IPS-18c (cell line): ENCODE measurements around the gene PARP14.
A peak's percentile ranks its signal among the peaks of the same experiment; 100 is the strongest.
"Not testable (repeated sequence)": the region's sequence is repeated elsewhere in the genome, so short reads cannot be mapped to it uniquely, and the experiment has no call there.

Experiments used
- H3K4me3 ChIP-seq: 2 replicates; pipeline ENCODE4 v1.7.0; 2013; ENCODE audit warnings: low read depth, mild to moderate bottlenecking, low read length, moderate library complexity; ENCODE audit not compliant: insufficient read depth
- H3K9me3 ChIP-seq: one replicate; pipeline ENCODE4 v1.6.1; 2013; ENCODE audit warnings: mild to moderate bottlenecking, low read length, moderate library complexity; ENCODE audit not compliant: control insufficient read depth, insufficient read depth

The PARP14 gene

GRCh38 chr3:122680475-122681283 lies at the start of gene PARP14:
PARP14 (plus strand) TSS chr3:122680839; CDS start chr3:122680884, 45 bp downstream.
- Histone ChIP-seq H3K4me3 (peak within 1 kb of the TSS; percentile 78), H3K9me3 (peaks cover 6% of the 10 kb centered on the region)

GRCh38 chr3:122635789-122636188 lies 44.9 kb upstream of the PARP14 start:
- Histone ChIP-seq H3K9me3 (no peaks in the 10 kb centered on the region), H3K4me3 (no peak overlapping the region)

- Histone ChIP-seq H3K9me3 (no peaks in the 10 kb centered on the region), H3K4me3 (no peak overlapping the region)
Measured at GRCh38 chr3:122636697-122637096, 43.9 kb upstream of the PARP14 start.

GRCh38 chr3:122640437-122640999 lies 40.1 kb upstream of the PARP14 start:
- no peaks in the 10 kb centered on the region for H3K9me3 ChIP-seq
- H3K4me3 ChIP-seq = no peak overlapping the region

- Histone ChIP-seq H3K9me3 (no peaks in the 10 kb centered on the region), H3K4me3 (no peak overlapping the region)
Measured at GRCh38 chr3:122642935-122643334, 37.7 kb upstream of the PARP14 start.

- Histone ChIP-seq H3K4me3 (no peak overlapping the region), H3K9me3 (no peaks in the 10 kb centered on the region)
Measured at GRCh38 chr3:122646146-122646988, 34.3 kb upstream of the PARP14 start.

GRCh38 chr3:122651233-122651907 lies 29.3 kb upstream of the PARP14 start:
- not testable (repeated sequence) for H3K9me3 ChIP-seq, H3K4me3 ChIP-seq

GRCh38 chr3:122651962-122652361 lies 28.7 kb upstream of the PARP14 start:
- not testable (repeated sequence) for H3K9me3 ChIP-seq, H3K4me3 ChIP-seq

- not testable (repeated sequence) for H3K9me3 ChIP-seq, H3K4me3 ChIP-seq
Measured at GRCh38 chr3:122658336-122658735, 22.3 kb upstream of the PARP14 start.

- no peak overlapping the region for H3K4me3 ChIP-seq
- peaks cover 2% of the 10 kb centered on the region for H3K9me3 ChIP-seq
Measured at GRCh38 chr3:122660297-122660974, 20.2 kb upstream of the PARP14 start.

GRCh38 chr3:122661633-122662032 lies 19.0 kb upstream of the PARP14 start:
- H3K4me3 ChIP-seq = no peak overlapping the region
- peaks cover 2% of the 10 kb centered on the region for H3K9me3 ChIP-seq

- no peak overlapping the region for H3K4me3 ChIP-seq
- peaks cover 2% of the 10 kb centered on the region for H3K9me3 ChIP-seq
Measured at GRCh38 chr3:122662505-122662904, 18.1 kb upstream of the PARP14 start.

GRCh38 chr3:122665226-122665786 lies 15.3 kb upstream of the PARP14 start:
- Histone ChIP-seq H3K9me3 (peaks cover 5% of the 10 kb centered on the region), H3K4me3 (no peak overlapping the region)

GRCh38 chr3:122665881-122666280 lies 14.8 kb upstream of the PARP14 start:
- peaks cover 5% of the 10 kb centered on the region for H3K9me3 ChIP-seq
- H3K4me3 ChIP-seq = no peak overlapping the region

GRCh38 chr3:122668930-122669730 lies 11.5 kb upstream of the PARP14 start:
- Histone ChIP-seq H3K9me3 (peaks cover 3% of the 10 kb centered on the region), H3K4me3 (no peak overlapping the region)

GRCh38 chr3:122671553-122671952 lies 9.1 kb upstream of the PARP14 start:
- Histone ChIP-seq H3K4me3 (no peak overlapping the region), H3K9me3 (peaks cover 3% of the 10 kb centered on the region)
